ENCODE measurements around the gene TRAF2. TPM values are rescaled to one million over a fixed set of nuclear protein-coding genes. Genes with fewer than 3 reads are reported as not detected.
A peak's percentile ranks its signal among the peaks of the same experiment; 100 is the strongest.

TRAF2 gene
- total RNA-seq, 2 experiments from 2014 or later, result 40.0 to 41.4 TPM

DNA sequence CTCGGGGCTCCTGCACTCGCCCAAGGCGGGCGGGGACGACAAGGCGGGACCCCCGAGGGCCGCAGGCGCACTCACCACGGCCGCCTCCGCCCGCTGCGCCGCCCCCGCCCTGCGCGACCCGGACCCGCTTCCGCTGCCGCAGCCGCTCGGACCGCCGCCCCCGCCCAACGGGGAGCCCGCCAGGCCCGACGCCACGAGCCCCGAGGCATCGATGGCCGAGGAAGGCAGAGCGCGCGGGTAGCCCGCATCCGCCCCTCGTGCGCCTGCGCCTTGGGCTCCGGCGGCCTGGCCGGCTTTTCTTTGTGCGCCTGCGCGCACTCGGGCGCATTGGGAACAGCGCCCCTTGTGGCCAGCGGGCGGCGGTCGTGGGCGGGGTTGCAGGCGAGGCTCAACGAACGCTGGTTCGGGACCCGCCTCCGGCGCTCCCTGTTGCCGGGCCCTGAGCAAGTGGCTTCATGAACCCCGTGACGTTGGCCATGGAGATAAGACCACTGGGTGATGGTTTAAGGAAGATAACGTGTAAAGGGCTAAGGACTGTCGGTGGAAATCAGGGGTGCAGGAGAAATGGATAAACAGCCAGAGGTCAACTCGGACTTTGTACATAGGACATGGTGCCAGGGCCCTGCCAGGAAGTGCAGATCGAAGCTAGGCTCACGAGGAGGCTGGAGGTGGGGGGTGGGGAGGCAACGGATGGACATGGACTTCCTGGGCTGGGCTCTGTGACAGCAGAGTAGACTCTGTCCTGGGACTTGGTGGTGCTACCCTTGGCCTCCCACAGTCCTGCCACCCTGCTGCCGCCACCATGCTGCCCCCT, 58.4 kb downstream of the TRAF2 start, which contains the start of the genes C8G and FBXW5:
TSS of gene C8G (plus strand) at position 725 of the 814 bp plus-strand sequence. CDS start at position 803, 78 bp downstream.
TSS of gene FBXW5 (minus strand) at position 220 of the 814 bp plus-strand sequence. CDS start 655 bp downstream, outside the sequence.
- ChIA-PET POLR2A (interaction anchor here (0.6 to 1.5 kb wide), 7 partner anchors 15 to 102 kb away, joined by 3 to 4 read pairs (median 3); partner anchors contain the start of gene TRAF2), CTCF (interaction anchor here (0.7 to 3.4 kb wide), 10 partner anchors 13 to 102 kb away, joined by 3 to 13 read pairs (median 4); partner anchors contain the start of genes AJM1 and PAXX)
- no peaks in the 10 kb centered on the region for H3K9me3 Mint-ChIP-seq
- no peaks in the 10 kb centered on the region for H3K27me3 Mint-ChIP-seq
- peaks cover 12% of the 10 kb centered on the region for H3K4me1 Mint-ChIP-seq (ENCODE audit: low read depth)
- H3K27ac Mint-ChIP-seq, result peak within 1 kb of the TSS; percentile 86
- peak within 1 kb of the TSS; percentile 80 for H3K4me3 Mint-ChIP-seq
- intact Hi-C loops (cut with micrococcal nuclease), result loop anchor here (1.0 to 10.0 kb wide), 4 partner anchors 48 to 102 kb away; partner anchors contain the start of genes AJM1, FUT7 and PAXX
- DNase-seq, result peak; percentile 96
- peaks cover 17% of the 10 kb centered on the region for H3K36me3 Mint-ChIP-seq

GRCh38 chr9:136945333-136946227, 59.3 kb downstream of the TRAF2 start:
- Mint-ChIP-seq H3K27me3 (no peaks in the 10 kb centered on the region), H3K27ac (no peak overlapping the region), H3K9me3 (no peaks in the 10 kb centered on the region), H3K36me3 (peaks cover 17% of the 10 kb centered on the region), H3K4me3 (peak overlapping the region; percentile 38), H3K4me1 (ENCODE audit: low read depth) (peaks cover 12% of the 10 kb centered on the region)
- CTCF ChIA-PET, result interaction anchor here (0.7 to 3.4 kb wide), 7 partner anchors 14 to 103 kb away, joined by 3 to 13 read pairs (median 5); partner anchors contain the start of genes AJM1 and PAXX
- POLR2A ChIA-PET, result interaction anchor here (1.5 kb wide), 1 partner anchor 102 kb away, joined by 3 read pairs; no protein-coding TSS in a partner anchor
- no peak for DNase-seq
- intact Hi-C loops (cut with micrococcal nuclease), result loop anchor here (2.0 to 10.0 kb wide), 3 partner anchors 47 to 103 kb away; partner anchors contain the start of genes AJM1, FUT7 and PAXX

DNA sequence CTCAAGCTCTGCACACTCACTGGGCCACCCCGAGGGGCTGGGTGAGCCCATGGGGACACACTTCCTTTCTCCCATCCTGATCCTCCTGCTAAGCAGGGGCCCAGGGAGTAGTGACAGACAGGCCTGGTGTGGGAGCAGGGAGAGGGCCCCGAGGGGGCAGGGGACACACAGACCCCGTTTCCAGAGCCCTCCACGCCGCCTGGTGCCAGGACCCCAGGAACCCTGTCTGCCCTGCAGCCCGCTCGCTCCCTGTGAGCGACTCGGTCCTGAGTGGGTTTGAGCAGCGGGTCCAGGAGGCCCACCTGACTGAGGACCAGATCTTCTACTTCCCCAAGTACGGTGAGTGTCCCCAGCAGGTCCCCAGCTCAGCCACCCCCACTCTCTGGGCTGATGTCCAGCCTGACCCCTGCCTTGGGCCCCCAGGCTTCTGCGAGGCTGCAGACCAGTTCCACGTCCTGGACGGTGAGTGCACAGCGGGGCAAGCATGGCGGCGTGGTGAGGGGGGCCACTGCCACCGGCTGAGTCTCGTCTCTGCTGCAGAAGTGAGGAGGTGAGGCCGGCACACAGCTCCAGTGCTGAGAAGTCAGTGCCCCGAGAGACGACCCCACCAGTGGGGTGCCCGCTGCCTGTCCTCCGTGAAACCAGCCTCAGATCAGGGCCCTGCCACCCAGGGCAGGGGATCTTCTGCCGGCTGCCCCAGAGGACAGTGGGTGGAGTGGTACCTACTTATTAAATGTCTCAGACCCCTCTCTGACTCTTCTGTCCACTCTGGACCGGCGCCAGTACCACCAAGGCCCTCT, 60.1 kb downstream of the TRAF2 start:
- CTCF ChIA-PET, result interaction anchor here (1.2 to 3.4 kb wide), 6 partner anchors 28 to 139 kb away, joined by 3 to 49 read pairs (median 8); partner anchors contain the start of genes AJM1 and RABL6
- H3K27me3 Mint-ChIP-seq, result no peaks in the 10 kb centered on the region
- H3K4me3 Mint-ChIP-seq, result no peak overlapping the region
- H3K4me1 Mint-ChIP-seq (ENCODE audit: low read depth), result peaks cover 12% of the 10 kb centered on the region
- DNase-seq, result no peak
- intact Hi-C loops (cut with micrococcal nuclease), result loop anchor here (5.0 to 10.0 kb wide), 2 partner anchors 46 to 88 kb away; partner anchors contain the start of genes FUT7 and PAXX
- H3K9me3 Mint-ChIP-seq, result no peaks in the 10 kb centered on the region
- H3K36me3 Mint-ChIP-seq, result peaks cover 10% of the 10 kb centered on the region
- no peak overlapping the region for H3K27ac Mint-ChIP-seq
- POLR2A ChIA-PET, result no interaction called here

DNA sequence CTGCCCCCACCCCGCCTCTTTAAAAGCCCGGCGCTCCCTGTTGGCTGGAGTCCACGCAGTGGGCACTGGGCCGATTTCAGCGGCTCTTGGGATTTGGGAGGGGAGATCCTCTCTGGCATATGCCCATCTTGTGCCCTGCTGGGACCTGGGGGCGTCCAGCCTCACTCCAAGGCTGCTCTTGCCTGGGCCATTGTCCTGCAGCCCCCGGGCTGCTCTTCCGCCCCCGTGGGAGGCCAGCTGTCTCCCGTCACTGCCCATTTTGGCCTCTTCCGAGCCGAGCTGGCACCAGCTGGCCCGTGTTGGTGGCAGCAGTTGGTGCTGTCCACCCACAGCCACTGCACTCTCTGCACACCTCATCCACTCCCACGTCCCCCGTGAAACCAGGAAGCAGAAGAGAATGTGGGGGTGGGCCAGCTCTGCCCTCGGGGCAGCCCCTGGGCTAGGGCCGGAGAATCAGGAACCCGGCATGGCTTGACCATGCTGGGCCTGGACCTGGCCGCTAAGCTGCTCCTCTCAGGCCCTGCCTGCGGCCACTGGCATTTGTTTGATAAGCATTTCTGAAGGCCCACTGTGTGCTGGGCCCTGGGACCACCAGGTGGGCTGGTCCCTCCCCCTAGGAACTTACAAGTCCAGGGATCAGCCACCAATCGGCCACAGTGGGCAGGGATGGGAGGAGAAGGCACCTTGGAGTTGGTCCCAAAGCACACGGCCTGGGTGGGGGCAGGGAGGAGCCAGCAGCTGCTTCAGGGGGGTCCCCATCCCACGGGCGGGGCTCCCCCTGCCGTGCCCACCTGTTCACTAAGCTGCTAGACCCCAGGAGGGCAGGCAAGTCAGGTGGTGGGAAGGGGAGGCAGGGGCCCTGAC, 60.9 kb downstream of the TRAF2 start:
- H3K27ac Mint-ChIP-seq, result no peak overlapping the region
- H3K4me3 Mint-ChIP-seq, result no peak overlapping the region
- H3K36me3 Mint-ChIP-seq, result peaks cover 5% of the 10 kb centered on the region
- intact Hi-C loops (cut with micrococcal nuclease), result loop anchor here (5.0 to 10.0 kb wide), 2 partner anchors 45 to 88 kb away; partner anchors contain the start of genes FUT7 and PAXX
- no peaks in the 10 kb centered on the region for H3K9me3 Mint-ChIP-seq
- no peak for DNase-seq
- CTCF ChIA-PET, result interaction anchor here (0.8 to 2.8 kb wide), 14 partner anchors 16 to 139 kb away, joined by 3 to 49 read pairs (median 4); partner anchors contain the start of genes ABCA2, AJM1, NPDC1 and PAXX
- H3K4me1 Mint-ChIP-seq (ENCODE audit: low read depth), result peaks cover 12% of the 10 kb centered on the region
- no peaks in the 10 kb centered on the region for H3K27me3 Mint-ChIP-seq
- POLR2A ChIA-PET, result no interaction called here

GRCh38 chr9:136947955-136948510, 61.7 kb downstream of the TRAF2 start:
- no peaks in the 10 kb centered on the region for H3K27me3 Mint-ChIP-seq
- no peaks in the 10 kb centered on the region for H3K36me3 Mint-ChIP-seq
- peaks cover 7% of the 10 kb centered on the region for H3K4me1 Mint-ChIP-seq (ENCODE audit: low read depth)
- H3K27ac Mint-ChIP-seq, result no peak overlapping the region
- ChIA-PET POLR2A (no interaction called here), CTCF (interaction anchor here (0.6 to 2.8 kb wide), 16 partner anchors 17 to 140 kb away, joined by 3 to 49 read pairs (median 4); partner anchors contain the start of genes ABCA2, AJM1, CLIC3 and NPDC1)
- DNase-seq, result peak; percentile 42
- H3K9me3 Mint-ChIP-seq, result no peaks in the 10 kb centered on the region
- intact Hi-C loops (cut with micrococcal nuclease), result loop anchor here (2.0 to 10.0 kb wide), 3 partner anchors 44 to 157 kb away; partner anchors contain the start of genes FUT7, PAXX and TMEM141
- H3K4me3 Mint-ChIP-seq, result peak overlapping the region; percentile 77

- peak overlapping the region; percentile 77 for H3K4me3 Mint-ChIP-seq
- H3K27me3 Mint-ChIP-seq, result no peaks in the 10 kb centered on the region
- H3K27ac Mint-ChIP-seq, result peak overlapping the region; percentile 76
- no peak for DNase-seq
- H3K36me3 Mint-ChIP-seq, result no peaks in the 10 kb centered on the region
- CTCF ChIA-PET, result interaction anchor here (1.0 to 2.8 kb wide), 5 partner anchors 26 to 107 kb away, joined by 3 to 13 read pairs (median 8); partner anchors contain the start of genes AJM1 and NPDC1
- POLR2A ChIA-PET, result interaction anchor here (0.5 to 1.0 kb wide), 2 partner anchors 11 to 68 kb away, joined by 3 read pairs; no protein-coding TSS in a partner anchor
- no peaks in the 10 kb centered on the region for H3K9me3 Mint-ChIP-seq
- intact Hi-C loops (cut with micrococcal nuclease), result loop anchor here (2.0 to 10.0 kb wide), 3 partner anchors 43 to 159 kb away; partner anchors contain the start of genes FUT7, PAXX and TMEM141
- peaks cover 4% of the 10 kb centered on the region for H3K4me1 Mint-ChIP-seq (ENCODE audit: low read depth)
These were observed 63.0 kb downstream of the TRAF2 start for GRCh38 chr9:136949239-136949816.

GRCh38 chr9:136949817-136950655, 63.7 kb downstream of the TRAF2 start:
- no peaks in the 10 kb centered on the region for H3K36me3 Mint-ChIP-seq
- ChIA-PET POLR2A (interaction anchor here (0.5 to 1.0 kb wide), 2 partner anchors 10 to 68 kb away, joined by 3 read pairs; no protein-coding TSS in a partner anchor), CTCF (interaction anchor here (1.0 to 2.8 kb wide), 3 partner anchors 79 to 107 kb away, joined by 3 to 10 read pairs (median 7); partner anchors contain the start of gene AJM1)
- H3K4me1 Mint-ChIP-seq (ENCODE audit: low read depth), result peaks cover under 1% of the 10 kb centered on the region
- DNase-seq, result peak; percentile 98
- peak overlapping the region; percentile 76 for H3K27ac Mint-ChIP-seq
- H3K27me3 Mint-ChIP-seq, result no peaks in the 10 kb centered on the region
- peak overlapping the region; percentile 78 for H3K4me3 Mint-ChIP-seq
- intact Hi-C loops (cut with micrococcal nuclease), result loop anchor here (2.0 to 10.0 kb wide), 3 partner anchors 42 to 159 kb away; partner anchors contain the start of genes FUT7, PAXX and TMEM141
- no peaks in the 10 kb centered on the region for H3K9me3 Mint-ChIP-seq

DNA sequence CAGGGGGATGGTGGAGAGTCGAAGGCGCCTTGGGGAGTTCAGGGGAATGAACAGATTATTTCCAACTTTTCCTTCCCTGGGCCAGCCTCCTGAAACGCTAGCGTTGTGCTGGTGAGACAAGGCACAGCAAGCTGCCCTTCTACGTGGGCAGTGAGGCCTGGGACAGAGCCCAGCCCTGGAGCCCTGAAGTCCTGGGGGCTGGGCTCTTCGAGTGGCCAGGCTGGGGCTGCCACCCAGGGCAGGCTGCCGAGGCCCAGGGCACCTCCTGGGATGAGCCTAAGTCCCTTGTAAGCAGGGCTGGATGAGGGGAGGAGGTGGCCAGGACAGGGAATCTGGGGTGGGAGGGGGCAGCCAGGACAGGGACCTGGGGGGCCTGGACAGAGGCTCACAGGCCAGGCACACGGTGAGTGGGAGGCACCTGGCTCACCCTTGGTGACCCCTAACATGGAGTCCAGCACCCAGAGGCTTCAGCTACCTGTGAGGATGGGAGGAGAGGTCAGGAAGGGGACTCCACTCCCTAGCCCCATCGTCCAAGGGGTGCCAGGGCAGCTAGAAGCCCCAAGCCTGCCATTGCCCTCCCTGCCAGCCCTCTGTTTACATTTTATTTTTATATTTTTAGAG, 64.5 kb downstream of the TRAF2 start:
- H3K4me1 Mint-ChIP-seq (ENCODE audit: low read depth), result no peaks in the 10 kb centered on the region
- no peaks in the 10 kb centered on the region for H3K9me3 Mint-ChIP-seq
- no peak for DNase-seq
- peak overlapping the region; percentile 78 for H3K4me3 Mint-ChIP-seq
- ChIA-PET POLR2A (no interaction called here), CTCF (no interaction called here)
- no peak overlapping the region for H3K27ac Mint-ChIP-seq
- intact Hi-C loops (cut with micrococcal nuclease), result no loop called here
- H3K36me3 Mint-ChIP-seq, result no peaks in the 10 kb centered on the region
- H3K27me3 Mint-ChIP-seq, result no peaks in the 10 kb centered on the region

All from activated CD4-positive, alpha-beta memory T cell treated with anti-CD3 and anti-CD28 coated beads for 36 hours (primary cell).